HFFc6 (cell line): Measurements from ENCODE around the gene PSTPIP1. TPM values are rescaled to one million over a fixed set of nuclear protein-coding genes. Genes with fewer than 3 reads are reported as not detected.

Experiments
- DNase-seq: peaks from one replicate; pipeline ENCODE4 v3.0.0-alpha.2; 2018
- H3K27ac Mint-ChIP-seq: 2 replicates; pipeline ENCODE4 v1.8.0; 2020; ENCODE audit warnings: mild to moderate bottlenecking, mixed read lengths
- H3K27me3 Mint-ChIP-seq: 2 replicates; pipeline ENCODE4 v1.8.0; 2021; ENCODE audit warnings: mild to moderate bottlenecking, moderate library complexity, mixed read lengths; ENCODE audit not compliant: insufficient read depth
- H3K36me3 Mint-ChIP-seq: 2 replicates; pipeline ENCODE4 v1.8.0; 2021; ENCODE audit warnings: low read depth, mixed read lengths
- H3K4me1 Mint-ChIP-seq: 2 replicates; pipeline ENCODE4 v1.8.0; 2020; ENCODE audit warnings: low read depth, mixed read lengths
- H3K4me3 Mint-ChIP-seq: 2 replicates; pipeline ENCODE4 v1.8.0; 2020; ENCODE audit warnings: mild to moderate bottlenecking, moderate library complexity, mixed read lengths
- H3K9me3 Mint-ChIP-seq: 2 replicates; pipeline ENCODE4 v1.8.0; 2020; ENCODE audit warnings: mild to moderate bottlenecking, mixed read lengths
- CTCF ChIP-seq: fragments of 200-600 bp; sonication (generic); IDR thresholded peaks from 2 replicates; pipeline ENCODE4 v1.5.0; 2021; ENCODE audit warnings: antibody characterized with exemption, mild to moderate bottlenecking
- total RNA-seq, 6 experiments: library from RNA; stranded (reverse); fragmentation: NEBNext Ultra II Directional; extraction: Animal tissue kit (Norgen Biotek cat#: 25700); gene quantifications; 2 replicates in 1 of 6; 3 replicates in 5 of 6; pipeline ENCODE4 v1.2.3, GENCODE V29; 2021

PSTPIP1 gene
- total RNA-seq, 6 experiments from 2014 or later, result 0.16 to 0.38 TPM; not detected in 4

- no peak overlapping the region for H3K27ac Mint-ChIP-seq
These were observed 31.1 kb downstream of the PSTPIP1 start for GRCh38 chr15:77025941-77026411.

DNA sequence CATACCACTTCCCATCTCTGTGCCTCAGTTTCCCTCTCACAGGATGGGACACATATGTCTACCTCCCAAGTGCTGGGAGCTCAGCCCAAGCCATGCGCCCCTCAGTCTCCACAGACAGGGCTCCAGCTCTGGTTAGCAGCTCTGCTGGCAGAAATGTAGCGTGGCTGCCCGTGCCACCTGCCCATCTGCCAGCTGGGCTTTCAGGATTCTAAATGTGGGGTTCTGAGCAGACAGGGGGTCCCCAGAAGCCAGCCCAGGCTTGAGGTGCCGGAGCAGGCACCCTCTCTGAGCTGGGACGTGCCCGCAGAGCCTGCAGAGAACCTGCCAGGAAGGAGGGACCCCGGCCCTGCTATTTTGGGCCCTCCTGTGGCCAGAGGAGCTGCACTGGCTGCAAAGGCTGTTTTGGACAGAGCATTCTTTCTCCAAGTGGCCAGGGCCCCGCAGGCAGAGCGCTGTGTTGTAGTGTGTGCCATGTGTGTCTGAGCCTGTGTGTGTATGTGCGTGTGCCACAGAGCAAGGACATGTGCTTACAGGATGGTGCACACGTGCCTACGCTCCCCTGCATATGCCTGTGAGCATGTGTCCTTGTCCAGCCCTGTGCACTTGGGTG is 31.7 kb downstream of the PSTPIP1 start:
- peaks cover 5% of the 10 kb centered on the region; the same call in 1 of the 2 replicates for H3K27me3 Mint-ChIP-seq
- no peak for TF ChIP-seq CTCF
- H3K36me3 Mint-ChIP-seq, result no peaks in the 10 kb centered on the region
- H3K9me3 Mint-ChIP-seq, result no peaks in the 10 kb centered on the region
- no peak overlapping the region for H3K4me3 Mint-ChIP-seq
- H3K4me1 Mint-ChIP-seq, result peaks cover 10% of the 10 kb centered on the region
- H3K27ac Mint-ChIP-seq, result no peak overlapping the region
- DNase-seq, result no peak

More at GRCh38 chr15:77025941-77026411, 31.1 kb downstream of the PSTPIP1 start:
- no peak for TF ChIP-seq CTCF
- peaks cover 5% of the 10 kb centered on the region; the same call in 1 of the 2 replicates for H3K27me3 Mint-ChIP-seq
- DNase-seq, result no peak
- H3K4me1 Mint-ChIP-seq, result peaks cover 14% of the 10 kb centered on the region
- H3K9me3 Mint-ChIP-seq, result no peaks in the 10 kb centered on the region
- H3K4me3 Mint-ChIP-seq, result no peak overlapping the region
- no peaks in the 10 kb centered on the region for H3K36me3 Mint-ChIP-seq

- no peak for TF ChIP-seq CTCF
- Mint-ChIP-seq H3K4me3 (no peak overlapping the region), H3K27me3 (peaks cover 5% of the 10 kb centered on the region; the same call in 1 of the 2 replicates), H3K9me3 (no peaks in the 10 kb centered on the region), H3K4me1 (peaks cover 4% of the 10 kb centered on the region), H3K27ac (no peak overlapping the region), H3K36me3 (no peaks in the 10 kb centered on the region)
- no peak for DNase-seq
These were observed 32.3 kb downstream of the PSTPIP1 start for GRCh38 chr15:77027111-77027696.

DNA sequence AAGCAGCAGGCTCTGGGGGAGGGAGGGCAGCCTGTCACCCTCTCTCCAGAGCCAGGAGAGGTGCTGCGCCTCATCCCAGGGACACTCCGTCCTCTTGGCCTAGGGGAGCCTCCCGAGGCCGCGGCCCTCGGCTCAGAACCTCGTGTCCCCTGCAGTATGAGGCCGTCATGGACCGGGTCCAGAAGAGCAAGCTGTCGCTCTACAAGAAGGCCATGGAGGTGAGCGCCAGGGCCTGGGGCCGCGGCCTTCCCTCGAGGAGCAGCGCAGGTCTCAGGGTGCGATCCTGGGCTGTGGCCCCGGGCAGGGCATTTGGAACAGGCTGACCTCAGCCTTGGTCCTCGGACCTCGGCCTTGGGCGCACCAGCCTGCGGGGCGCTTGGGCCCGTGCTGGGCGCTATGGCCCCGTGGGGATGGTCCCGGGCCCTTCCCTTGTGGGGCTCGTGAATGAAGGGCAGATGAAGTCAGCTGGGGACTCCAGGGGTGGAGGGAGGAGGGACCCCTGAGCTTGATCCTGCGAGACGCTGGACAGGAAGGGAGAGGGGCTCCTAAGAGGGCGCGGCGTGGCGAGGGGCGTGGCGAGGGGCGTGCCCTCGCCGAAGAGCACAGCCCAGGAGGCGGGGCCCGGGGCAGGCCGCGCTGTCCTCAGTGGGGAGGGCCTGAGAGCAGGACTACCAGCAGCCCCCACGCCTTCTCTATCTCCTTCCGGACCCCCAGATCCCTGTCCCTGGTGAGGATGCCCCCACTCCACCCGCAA is 32.9 kb downstream of the PSTPIP1 start:
- Mint-ChIP-seq H3K4me1 (no peaks in the 10 kb centered on the region), H3K27ac (no peak overlapping the region), H3K9me3 (no peaks in the 10 kb centered on the region), H3K27me3 (peaks cover 6% of the 10 kb centered on the region; the same call in 1 of the 2 replicates), H3K36me3 (no peaks in the 10 kb centered on the region), H3K4me3 (no peak overlapping the region)
- no peak for DNase-seq
- TF ChIP-seq CTCF, result no peak

DNA sequence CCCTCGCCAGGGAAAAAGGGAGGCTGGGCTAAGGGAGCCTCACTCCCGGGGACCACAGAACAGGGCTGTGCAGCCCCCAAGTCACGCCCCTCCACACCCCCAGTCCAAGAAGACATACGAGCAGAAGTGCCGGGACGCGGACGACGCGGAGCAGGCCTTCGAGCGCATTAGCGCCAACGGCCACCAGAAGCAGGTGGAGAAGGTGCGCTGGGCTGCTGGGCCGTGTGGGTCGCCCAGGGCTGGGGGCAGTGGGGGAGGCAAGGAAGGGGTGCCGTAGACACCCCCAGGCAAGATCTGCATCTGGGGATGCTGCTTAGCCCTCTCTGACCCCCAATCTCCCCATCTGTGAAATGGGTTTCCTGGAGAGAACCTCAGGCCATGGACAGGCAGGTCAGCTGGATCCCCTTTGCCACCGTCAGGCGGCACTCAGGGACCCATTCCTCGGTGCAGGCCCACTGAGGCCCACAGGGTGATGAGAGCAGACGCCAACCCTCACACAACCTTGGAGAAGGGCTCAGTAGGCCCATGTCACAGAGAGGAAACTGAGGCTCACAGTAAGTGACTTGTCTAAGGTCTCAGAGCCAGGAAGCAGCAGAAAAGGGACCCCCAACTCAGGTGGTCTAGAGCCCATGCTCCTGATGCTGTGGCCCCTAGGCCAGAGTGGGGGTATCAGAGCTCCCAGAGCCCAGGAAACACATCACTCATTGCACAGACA is 33.7 kb downstream of the PSTPIP1 start:
- Mint-ChIP-seq H3K36me3 (no peaks in the 10 kb centered on the region), H3K4me3 (no peak overlapping the region), H3K9me3 (no peaks in the 10 kb centered on the region), H3K27ac (no peak overlapping the region), H3K27me3 (peaks cover 7% of the 10 kb centered on the region; the same call in 1 of the 2 replicates), H3K4me1 (no peaks in the 10 kb centered on the region)
- TF ChIP-seq CTCF, result no peak
- DNase-seq, result no peak
